H1 (cell line): ENCODE results near the gene TSFM. TPM values are rescaled to one million over a fixed set of nuclear protein-coding genes. Genes with fewer than 3 reads are reported as not detected.

ENCODE experiments used
- CTCF ChIA-PET: fragments of 300-600 bp; sonication (Branson Sonifier 250); formaldehyde crosslinking; loops from one replicate; lab custom pipeline; 2021; ENCODE audit not compliant: partially characterized antibody; lab: Charles Lee
- POLR2A ChIA-PET: fragments of 300-600 bp; sonication (Branson Sonifier 250); formaldehyde crosslinking; loops from one replicate; lab custom pipeline; 2021; ENCODE audit warnings: inconsistent platforms; ENCODE audit not compliant: partially characterized antibody; lab: Charles Lee
- DNase-seq, 2 experiments: peaks; one replicate each; pipeline versions ENCODE4 v3.0.0 to v3.0.0-alpha.2; 2010 to 2022; ENCODE audit warnings: low spot score in 2 of 2, low read depth in 1 of 2, mixed read lengths in 1 of 2
- FAIRE-seq: peaks from 2 replicates; lab custom pipeline; 2011; peaks lifted over from hg19 to GRCh38; lab: Jason Lieb, UNC
- H2AFZ ChIP-seq: 2 replicates; pipeline ENCODE4 v1.8.1; 2012; ENCODE audit warnings: low read length, inconsistent platforms
- H2AK5ac ChIP-seq: 2 replicates; pipeline ENCODE4 v1.6.1; 2013; ENCODE audit warnings: low read depth, low read length
- H2BK120ac ChIP-seq: replicated peaks from 2 replicates; pipeline ENCODE3; 2013; ENCODE audit warnings: low read depth, low read length, inconsistent platforms
- H2BK12ac ChIP-seq: 2 replicates; pipeline ENCODE4 v1.6.1; 2013; ENCODE audit warnings: low read depth, low read length
- H2BK15ac ChIP-seq: 2 replicates; pipeline ENCODE4 v1.6.1; 2013; ENCODE audit warnings: low read length
- H2BK20ac ChIP-seq: 2 replicates; pipeline ENCODE4 v1.6.1; 2013; ENCODE audit warnings: low read length
- H2BK5ac ChIP-seq: 2 replicates; pipeline ENCODE4 v1.6.1; 2013; ENCODE audit warnings: low read depth, low read length
- H3K14ac ChIP-seq: 2 replicates; pipeline ENCODE4 v1.6.1; 2013; ENCODE audit warnings: inconsistent platforms; ENCODE audit not compliant: insufficient read length
- H3K18ac ChIP-seq: 2 replicates; pipeline ENCODE4 v1.6.1; 2013; ENCODE audit warnings: low read length; ENCODE audit errors: extremely low read depth
- H3K23ac ChIP-seq: 2 replicates; pipeline ENCODE4 v1.6.1; 2013; ENCODE audit warnings: inconsistent platforms; ENCODE audit not compliant: insufficient read length
- H3K23me2 ChIP-seq: 2 replicates; pipeline ENCODE4 v1.6.1; 2013; ENCODE audit warnings: low read depth, low read length
- H3K27ac ChIP-seq: 2 replicates; pipeline ENCODE4 v1.6.1; 2011; ENCODE audit warnings: low read depth, low read length, inconsistent platforms
- H3K27me3 ChIP-seq, 4 experiments: replicated peaks in 1 of 4; 1 replicate in 1 of 4; 2 replicates in 3 of 4; pipeline versions ENCODE4 v1.6.1 to v1.8.1; 2011 to 2013; ENCODE audit warnings: low read length in 3 of 4, mild to moderate bottlenecking in 3 of 4, inconsistent platforms in 2 of 4, mixed read lengths in 2 of 4, moderate library complexity in 1 of 4; ENCODE audit not compliant: control insufficient read depth in 3 of 4, insufficient read depth in 3 of 4; ENCODE audit errors: extremely low read depth in 1 of 4
- H3K36me3 ChIP-seq, 4 experiments: 2 replicates each; pipeline versions ENCODE4 v1.6.1 to v1.8.1; 2011 to 2013; ENCODE audit warnings: mild to moderate bottlenecking in 4 of 4, low read length in 3 of 4, moderate library complexity in 2 of 4, control low read depth in 1 of 4, inconsistent platforms in 1 of 4; ENCODE audit not compliant: insufficient read depth in 4 of 4, control insufficient read depth in 2 of 4
- H3K4ac ChIP-seq: replicated peaks from 2 replicates; pipeline ENCODE3; 2013; ENCODE audit warnings: low read length, low read depth, mixed read lengths, inconsistent platforms; ENCODE audit not compliant: insufficient read length
- H3K4me1 ChIP-seq, 4 experiments: replicated peaks in 1 of 4; 1 replicate in 1 of 4; 2 replicates in 3 of 4; pipeline versions ENCODE4 v1.6.1 to v1.8.1; 2011 to 2013; ENCODE audit warnings: low read length in 3 of 4, inconsistent platforms in 2 of 4, mixed read lengths in 1 of 4; ENCODE audit not compliant: insufficient read depth in 4 of 4, control insufficient read depth in 3 of 4
- H3K4me2 ChIP-seq, 2 experiments: 2 replicates each; pipeline versions ENCODE4 v1.6.1 to v1.8.1; 2011 to 2013; ENCODE audit warnings: low read depth in 2 of 2, low read length in 2 of 2, control low read depth in 1 of 2, inconsistent platforms in 1 of 2, mild to moderate bottlenecking in 1 of 2; ENCODE audit not compliant: insufficient read depth in 1 of 2
- H3K4me3 ChIP-seq, 4 experiments: fragments of 200-600, 300-600 bp in 1 of 4; sonication (generic), shearing (Covaris generic), sonication (Bioruptor Twin) in 1 of 4; 2 replicates each; pipeline versions ENCODE4 v1.5.1 to v1.8.1; 2011 to 2016; ENCODE audit warnings: low read length in 4 of 4, low read depth in 3 of 4, control low read depth in 2 of 4, inconsistent platforms in 2 of 4, mild to moderate bottlenecking in 2 of 4, mixed read lengths in 1 of 4, moderate library complexity in 1 of 4; ENCODE audit not compliant: insufficient read depth in 2 of 4; ENCODE audit errors: extremely low read depth in 1 of 4
- H3K56ac ChIP-seq: replicated peaks from 2 replicates; pipeline ENCODE3; 2013; ENCODE audit warnings: low read depth, mild to moderate bottlenecking, mixed read lengths, low read length, inconsistent platforms; ENCODE audit not compliant: insufficient read length
- H3K79me1 ChIP-seq: 2 replicates; pipeline ENCODE4 v1.6.1; 2013; ENCODE audit warnings: low read depth, low read length, control low read depth
- H3K79me2 ChIP-seq, 2 experiments: 2 replicates each; pipeline versions ENCODE4 v1.6.1 to v1.8.1; 2012 to 2013; ENCODE audit warnings: low read length in 2 of 2, mild to moderate bottlenecking in 2 of 2, inconsistent platforms in 1 of 2; ENCODE audit not compliant: insufficient read depth in 2 of 2, control insufficient read depth in 1 of 2
- H3K9ac ChIP-seq, 4 experiments: replicated peaks in 1 of 4; 1 replicate in 1 of 4; 2 replicates in 3 of 4; pipeline versions ENCODE4 v1.6.1 to v1.8.1; 2011 to 2013; ENCODE audit warnings: low read depth in 3 of 4, low read length in 3 of 4, control low read depth in 2 of 4, mild to moderate bottlenecking in 2 of 4, moderate library complexity in 2 of 4, inconsistent platforms in 1 of 4; ENCODE audit errors: extremely low read depth in 1 of 4
- H3K9me3 ChIP-seq, 2 experiments: 2 replicates each; pipeline versions ENCODE4 v1.6.1 to v1.8.1; 2012 to 2013; ENCODE audit warnings: mild to moderate bottlenecking in 2 of 2, moderate library complexity in 2 of 2, control low read depth in 1 of 2, inconsistent platforms in 1 of 2, low read depth in 1 of 2, low read length in 1 of 2, mixed read lengths in 1 of 2; ENCODE audit not compliant: insufficient read depth in 2 of 2
- H4K20me1 ChIP-seq, 2 experiments: replicated peaks in 1 of 2; 2 replicates each; pipeline versions ENCODE3 to v1.8.1; 2011 to 2013; ENCODE audit warnings: inconsistent platforms in 2 of 2, low read length in 2 of 2, mild to moderate bottlenecking in 1 of 2; ENCODE audit not compliant: insufficient read depth in 2 of 2, control insufficient read depth in 1 of 2
- H4K5ac ChIP-seq: 2 replicates; pipeline ENCODE4 v1.6.1; 2013; ENCODE audit warnings: low read length, low read depth, mixed read lengths, inconsistent platforms; ENCODE audit not compliant: insufficient read length
- H4K8ac ChIP-seq: 2 replicates; pipeline ENCODE4 v1.8.0; 2013; ENCODE audit warnings: mild to moderate bottlenecking, moderate library complexity, low read length, inconsistent platforms; ENCODE audit not compliant: insufficient read depth; ENCODE audit errors: extremely low read depth
- H4K91ac ChIP-seq: replicated peaks from 2 replicates; pipeline ENCODE3; 2013; ENCODE audit warnings: low read length, mixed read lengths, inconsistent platforms; ENCODE audit not compliant: insufficient read length
- CEBPB ChIP-seq: IDR thresholded peaks from 2 replicates; pipeline ENCODE4 v1.6.1; 2012; ENCODE audit warnings: low read depth, low read length
- CREB1 ChIP-seq: IDR thresholded peaks from 2 replicates; pipeline ENCODE4 v1.6.1; 2012; ENCODE audit warnings: inconsistent platforms
- CTBP2 ChIP-seq: IDR thresholded peaks from 2 replicates; pipeline ENCODE4 v1.7.0; 2011; ENCODE audit warnings: borderline replicate concordance, mild to moderate bottlenecking, moderate library complexity, mixed read lengths, low read length; ENCODE audit not compliant: insufficient read depth, insufficient read length
- FOSL1 ChIP-seq: IDR thresholded peaks from 2 replicates; pipeline ENCODE4 v1.6.1; 2011; ENCODE audit warnings: mild to moderate bottlenecking, low read depth, low read length, moderate library complexity; ENCODE audit not compliant: insufficient read depth
- POU5F1 ChIP-seq: IDR thresholded peaks from 2 replicates; pipeline ENCODE4 v1.6.1; 2011; ENCODE audit warnings: low read depth, mild to moderate bottlenecking, low read length, moderate library complexity
- RFX5 ChIP-seq: IDR thresholded peaks from 2 replicates; pipeline ENCODE4 v1.6.1; 2011; ENCODE audit warnings: low read depth, low read length, improper control_type of control experiment, borderline replicate concordance
- SIN3A ChIP-seq, 2 experiments: IDR thresholded peaks in 1 of 2; conservative IDR thresholded peaks in 1 of 2; 2 replicates each; pipeline ENCODE4 v1.6.1; 2011 to 2012; ENCODE audit warnings: low read length in 2 of 2, improper control_type of control experiment in 1 of 2, low read depth in 1 of 2, mild to moderate bottlenecking in 1 of 2
- SP1 ChIP-seq: IDR thresholded peaks from 2 replicates; pipeline ENCODE4 v1.6.1; 2011; ENCODE audit warnings: low read depth, low read length
- SP4 ChIP-seq: IDR thresholded peaks from 2 replicates; pipeline ENCODE4 v1.6.1; 2012; ENCODE audit warnings: low read length, inconsistent platforms
- SUZ12 ChIP-seq: fragments of 200-600 bp; sonication (generic); IDR thresholded peaks from 2 replicates; pipeline ENCODE4 v1.6.1; 2012; ENCODE audit warnings: mild to moderate bottlenecking, inconsistent platforms, low read length, moderate library complexity, mixed read lengths
- YY1 ChIP-seq: IDR thresholded peaks from 2 replicates; pipeline ENCODE4 v1.6.1; 2011; ENCODE audit warnings: low read depth, mild to moderate bottlenecking, low read length
- WGBS, 2 experiments: shearing (Covaris generic) in 1 of 2; methylation state at CpG; one replicate each; pipeline versions ENCODE4 v1.1.6 to v1.1.7; 2013 to 2015; ENCODE audit warnings: low lambda C conversion rate in 2 of 2, mixed read lengths in 2 of 2, inconsistent platforms in 1 of 2, low coverage in 1 of 2, missing lambda C conversion rate in 1 of 2; ENCODE audit not compliant: insufficient replicate concordance in 2 of 2, insufficient coverage in 1 of 2, insufficient read length in 1 of 2; ENCODE audit errors: extremely low coverage in 1 of 2, missing lambda C conversion rate in 1 of 2; 5-methylcytosine and 5-hydroxymethylcytosine counted together
- polyA plus RNA-seq, 7 experiments: library from polyadenylated mRNA; depleted of rRNA in 3 of 7; stranded (reverse) in 5 of 7; unstranded in 2 of 7; fragments of >200 nt in 5 of 7; fragments of 200-250 nt in 2 of 7; gene quantifications; 1 replicate in 5 of 7; 2 replicates in 1 of 7; 4 replicates in 1 of 7; pipeline versions ENCODE4 v1.2.1 to v1.2.3, GENCODE V29; 2011 to 2013; ENCODE audit warnings: missing spikeins in 2 of 7, mixed read lengths in 2 of 7
- total RNA-seq: library from RNA; stranded (reverse); fragmentation: NEBNext Ultra II Directional; extraction: Animal tissue kit (Norgen Biotek cat#: 25700); gene quantifications from 2 replicates; pipeline ENCODE4 v1.2.1, GENCODE V29; 2021
- TF ChIP-seq, protein P1 (sequence below): IDR thresholded peaks from 2 replicates; pipeline ENCODE4 v1.6.1; 2012; ENCODE audit warnings: inconsistent platforms

The TSFM gene
- total and polyA plus RNA-seq, 2 of the 8 experiments (the other 6 are each of a cell fraction or from before 2014, with no cell fraction given) = 17.4 to 49.8 TPM

DNA sequence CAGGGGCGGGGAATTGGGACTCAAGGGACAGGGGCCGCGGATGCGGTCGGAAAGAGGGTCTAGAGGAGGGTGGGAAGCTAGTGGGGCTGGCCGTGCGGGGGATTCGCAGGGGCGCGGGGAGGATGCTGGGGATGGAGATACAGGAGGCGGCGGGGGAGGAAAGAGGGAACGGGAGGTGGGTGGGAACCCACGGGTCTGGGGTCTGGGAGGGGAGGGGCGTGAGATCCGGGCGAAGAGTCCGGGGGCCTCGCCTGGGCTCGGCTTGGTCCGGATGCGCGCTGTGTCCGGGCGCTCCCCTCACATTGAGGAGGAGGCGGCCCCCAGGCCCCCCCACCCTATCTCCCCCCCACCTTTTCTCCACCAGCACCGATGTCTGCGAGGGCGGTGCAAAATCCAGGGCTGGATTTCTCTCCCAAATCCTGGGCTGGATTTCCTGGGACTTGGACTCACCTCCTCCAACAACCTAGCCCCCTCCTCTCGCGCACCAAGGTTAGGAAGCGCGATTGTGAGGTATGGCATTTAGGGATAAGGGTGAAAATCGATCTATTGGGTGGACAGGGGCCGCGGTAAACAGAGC, 43.8 kb upstream of the TSFM start, which contains the start of gene AGAP2:
AGAP2 (minus strand) TSS at position 82 of the 577 bp plus-strand sequence. CDS start 496 bp downstream, outside the sequence.
- H3K4ac ChIP-seq = no peak within 1 kb of the TSS
- peak within 1 kb of the TSS; percentile 79 to 93 for H3K4me2 ChIP-seq
- H2AFZ ChIP-seq = no peak within 1 kb of the TSS
- H3K4me1 ChIP-seq = peaks cover 6 to 29% (median 12%) of the 10 kb centered on the region in 4 experiments; a peak in 6 of 7 replicates
- H3K79me2 ChIP-seq = no peaks in the 10 kb centered on the region
- H3K36me3 ChIP-seq = peaks cover 0 to 6% (median 0%) of the 10 kb centered on the region in 4 experiments; a peak in 1 of 8 replicates
- H4K91ac ChIP-seq = no peak within 1 kb of the TSS
- POLR2A ChIA-PET = interaction anchor here (0.7 to 5.2 kb wide), 8 partner anchors 11 to 133 kb away, joined by 3 to 59 read pairs (median 6); partner anchors contain the start of genes CDK4 and OS9
- H4K20me1 ChIP-seq = peaks cover 0 to 17% of the 10 kb centered on the region in 2 experiments
- H3K4me3 ChIP-seq = peak within 1 kb of the TSS; percentile 31 to 76 (median 43)
- H2BK20ac ChIP-seq = no peak within 1 kb of the TSS
- no peak within 1 kb of the TSS for H4K8ac ChIP-seq
- no peak within 1 kb of the TSS for H4K5ac ChIP-seq
- H3K27ac ChIP-seq = no peak within 1 kb of the TSS
- H3K9ac ChIP-seq = no peak within 1 kb of the TSS
- H3K18ac ChIP-seq = no peak within 1 kb of the TSS; the same call in 1 of the 2 replicates
- no peaks in the 10 kb centered on the region for H3K79me1 ChIP-seq
- H2AK5ac ChIP-seq = no peak within 1 kb of the TSS
- H2BK15ac ChIP-seq = 0 out of 2 replicates have a peak within 1 kb of the TSS, but pooled peaks have one; percentile 48
- H2BK12ac ChIP-seq = no peak within 1 kb of the TSS
- no peak within 1 kb of the TSS for H3K56ac ChIP-seq
- CTCF ChIA-PET = interaction anchor here (0.6 to 11.2 kb wide), 8 partner anchors 16 to 264 kb away, joined by 3 to 149 read pairs (median 4); partner anchors contain the start of gene CYP27B1
- no peaks in the 10 kb centered on the region; a peak in 1 of 4 replicates for H3K9me3 ChIP-seq
- H2BK120ac ChIP-seq = no peak within 1 kb of the TSS
- H3K14ac ChIP-seq = no peak within 1 kb of the TSS
- WGBS, 2 experiments = 3% methylated on average over 10 of the region's 36 CpGs; no CpG with 5 or more reads in 1 of the 2 experiments
- FAIRE-seq (peak; percentile 19), DNase-seq (peak in 1 of 2 experiments; percentile 82)
- H3K23me2 ChIP-seq = peaks cover 2% of the 10 kb centered on the region; the same call in 1 of the 2 replicates
- no peak within 1 kb of the TSS for H3K23ac ChIP-seq
- H2BK5ac ChIP-seq = no peak within 1 kb of the TSS
- peaks cover 46 to 80% (median 75%) of the 10 kb centered on the region in 4 experiments for H3K27me3 ChIP-seq
- TF ChIP-seq FOSL1 = no peak
- TF ChIP-seq RFX5 = peak; percentile 52; the same call in 1 of the 2 replicates
- TF ChIP-seq SIN3A (conservative IDR thresholded peaks at IDR 0.05 in 1 of 2, IDR thresholded peaks at IDR 0.05 in 1 of 2; ENCODE audit: low read depth in 1 of 2, low read length in 2 of 2) = peak in 1 of 2 experiments; percentile 40; a peak in 1 of 4 replicates
- no peak for TF ChIP-seq SUZ12
- no peak for TF ChIP-seq YY1
- TF ChIP-seq, protein P1, sequence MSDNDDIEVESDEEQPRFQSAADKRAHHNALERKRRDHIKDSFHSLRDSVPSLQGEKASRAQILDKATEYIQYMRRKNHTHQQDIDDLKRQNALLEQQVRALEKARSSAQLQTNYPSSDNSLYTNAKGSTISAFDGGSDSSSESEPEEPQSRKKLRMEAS = 0 out of 2 replicates have a peak, but pooled peaks have one; percentile 17
- TF ChIP-seq CEBPB = no peak
- TF ChIP-seq SP4 = no peak
- peak; percentile 38; the same call in 1 of the 2 replicates for TF ChIP-seq CREB1
- peak; percentile 99 for TF ChIP-seq SP1
- no peak for TF ChIP-seq CTBP2
- TF ChIP-seq POU5F1 = no peak
